H1 (cell line): ENCODE data around the gene APEH.

Experiments used
- CTCF ChIP-seq, 3 experiments: IDR thresholded peaks; 1 replicate in 2 of 3; 2 replicates in 1 of 3; pipeline versions ENCODE4 v1.5.1 to v1.6.1; 2011; ENCODE audit warnings: low read length in 3 of 3, mild to moderate bottlenecking in 3 of 3, inconsistent platforms in 2 of 3, low read depth in 1 of 3, moderate library complexity in 1 of 3; ENCODE audit not compliant: insufficient read depth in 1 of 3; ENCODE audit errors: control extremely low read depth in 1 of 3
- EP300 ChIP-seq, 2 experiments: IDR thresholded peaks; 1 replicate in 1 of 2; 2 replicates in 1 of 2; pipeline ENCODE4 v1.6.1; 2011 to 2012; ENCODE audit warnings: low read depth in 2 of 2, low read length in 2 of 2, mild to moderate bottlenecking in 2 of 2, borderline replicate concordance in 1 of 2, inconsistent platforms in 1 of 2, moderate library complexity in 1 of 2
- GTF2F1 ChIP-seq: IDR thresholded peaks from 2 replicates; pipeline ENCODE4 v1.6.1; 2012; ENCODE audit warnings: low read depth, low read length, improper control_type of control experiment, borderline replicate concordance
- POLR2AphosphoS5 ChIP-seq: IDR thresholded peaks from 2 replicates; pipeline ENCODE4 v1.6.1; 2011; ENCODE audit warnings: low read depth, low read length
- USF2 ChIP-seq: IDR thresholded peaks from 2 replicates; pipeline ENCODE4 v1.6.1; 2011; ENCODE audit warnings: low read length, improper control_type of control experiment

- TF ChIP-seq CTCF (IDR thresholded peaks at IDR 0.05; ENCODE audit: control extremely low read depth in 1 of 3, insufficient read depth in 1 of 3, low read depth in 1 of 3, low read length in 3 of 3), result no peak
- no peak for TF ChIP-seq GTF2F1
- no peak for TF ChIP-seq EP300 (IDR thresholded peaks at IDR 0.05; ENCODE audit: borderline replicate concordance in 1 of 2, low read depth in 2 of 2, low read length in 2 of 2)
- no peak for TF ChIP-seq USF2
- no peak for TF ChIP-seq POLR2AphosphoS5
These were observed 15.4 kb upstream of the APEH start for GRCh38 chr3:49658711-49659110.
